GM19455 (cell line): ENCODE data around the gene LRCH1.

Source experiments
- ATAC-seq: cut with Tn5 transposase; IDR thresholded peaks from one replicate; pipeline ENCODE4 v1.9.1; 2021; ENCODE audit not compliant: unreplicated experiment

The LRCH1 gene

DNA sequence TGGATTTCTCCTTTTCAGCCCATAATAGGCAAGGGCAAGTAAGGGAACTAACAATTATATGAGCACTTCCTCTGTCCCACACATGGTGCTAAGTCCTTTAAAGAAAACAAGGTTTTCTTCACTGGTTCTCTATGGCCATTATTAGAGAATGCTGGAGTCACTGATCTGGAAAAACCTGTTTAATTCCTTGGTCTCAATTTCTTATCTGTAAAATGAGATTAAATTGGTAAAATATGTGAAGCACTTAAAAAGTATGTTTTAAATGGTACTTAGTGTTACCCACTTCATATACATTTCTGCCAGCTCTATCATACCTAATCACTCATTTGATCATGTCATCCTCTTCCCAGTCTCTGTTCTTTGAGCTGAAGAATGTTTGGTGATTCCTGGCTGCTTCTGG is 39.4 kb downstream of the LRCH1 start:
- no peak for ATAC-seq

- no peak for ATAC-seq
These were observed 40.4 kb downstream of the LRCH1 start for GRCh38 chr13:46593398-46593797.

GRCh38 chr13:46594374-46595078 is 41.6 kb downstream of the LRCH1 start:
- ATAC-seq = no peak

DNA sequence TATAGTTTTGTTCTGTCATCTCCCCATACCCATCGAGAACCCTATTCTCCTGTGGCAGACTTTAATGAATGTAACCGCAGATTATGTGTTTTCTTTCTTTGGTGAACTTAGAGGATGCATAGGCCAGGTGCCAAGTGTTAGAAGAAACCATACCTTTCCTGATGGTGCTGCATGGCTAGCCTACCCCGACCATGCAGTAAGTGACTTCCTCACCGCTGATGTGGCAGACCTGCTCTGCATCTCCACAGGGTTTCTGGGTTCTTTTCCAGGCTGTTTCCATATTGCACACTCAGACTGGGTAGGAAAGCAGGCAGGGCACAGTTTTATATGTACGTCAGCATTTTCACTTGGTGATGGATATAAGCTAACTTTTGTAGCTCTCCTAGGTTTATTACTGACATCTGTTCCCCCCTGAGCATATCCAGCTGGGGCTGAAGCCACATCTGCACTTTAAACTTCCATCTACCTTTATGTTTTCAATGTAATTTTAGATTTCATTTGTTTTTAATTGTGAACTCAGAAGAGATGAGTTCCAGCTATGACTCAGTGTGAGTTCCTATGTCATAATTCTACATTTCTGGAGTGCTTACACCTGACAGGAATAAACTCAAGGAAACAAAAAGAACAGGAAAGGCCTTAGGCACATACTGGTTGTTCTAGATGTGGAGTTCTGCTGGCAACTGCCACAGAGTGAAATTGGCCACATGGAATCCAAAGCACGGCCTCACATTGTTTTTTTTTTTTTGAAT is 42.3 kb downstream of the LRCH1 start:
- no peak for ATAC-seq

GRCh38 chr13:46595885-46596275 is 42.9 kb downstream of the LRCH1 start:
- no peak for ATAC-seq

- no peak for ATAC-seq
These were observed 43.5 kb downstream of the LRCH1 start for GRCh38 chr13:46596466-46596865.

- ATAC-seq = no peak
These were observed 45.3 kb downstream of the LRCH1 start for GRCh38 chr13:46598140-46598819.

GRCh38 chr13:46598820-46599180 is 45.8 kb downstream of the LRCH1 start:
- no peak for ATAC-seq

DNA sequence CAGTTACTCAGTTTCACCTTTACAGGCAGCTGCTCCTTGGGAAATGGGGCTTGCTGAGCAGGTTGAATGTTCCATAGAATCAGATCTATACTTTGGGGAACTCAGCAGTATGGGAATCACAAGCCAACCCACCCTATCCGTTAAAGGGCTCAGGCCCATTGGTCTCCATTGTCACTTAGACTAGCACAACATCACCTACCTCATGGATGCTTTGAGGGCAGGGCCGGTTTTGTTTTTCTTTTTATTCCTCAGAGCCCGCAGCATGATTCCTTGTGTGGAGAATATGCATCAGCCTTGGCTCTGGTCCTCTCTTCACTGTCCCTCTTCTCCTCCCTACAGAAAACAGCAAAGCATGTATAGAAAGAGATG is 48.0 kb downstream of the LRCH1 start:
- no peak for ATAC-seq

DNA sequence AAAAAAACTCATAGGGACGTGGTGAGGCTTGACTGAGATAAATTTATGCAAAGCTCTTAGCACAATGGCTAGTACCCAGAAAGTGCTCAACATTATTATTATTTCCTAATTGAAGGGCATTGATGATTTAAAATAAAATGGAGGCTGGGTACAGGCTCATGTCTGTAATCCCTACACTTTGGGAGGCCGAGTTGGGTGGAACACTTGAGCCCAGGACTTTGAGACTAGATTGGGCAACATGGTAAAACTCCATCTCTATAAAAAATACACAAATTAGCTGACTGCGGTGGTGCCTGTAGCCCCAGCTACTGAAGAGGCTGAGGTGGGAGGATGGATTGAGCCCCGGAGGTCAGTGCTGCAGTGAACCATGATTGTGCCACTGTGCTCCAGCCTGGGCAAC is 49.6 kb downstream of the LRCH1 start:
- ATAC-seq = no peak

DNA sequence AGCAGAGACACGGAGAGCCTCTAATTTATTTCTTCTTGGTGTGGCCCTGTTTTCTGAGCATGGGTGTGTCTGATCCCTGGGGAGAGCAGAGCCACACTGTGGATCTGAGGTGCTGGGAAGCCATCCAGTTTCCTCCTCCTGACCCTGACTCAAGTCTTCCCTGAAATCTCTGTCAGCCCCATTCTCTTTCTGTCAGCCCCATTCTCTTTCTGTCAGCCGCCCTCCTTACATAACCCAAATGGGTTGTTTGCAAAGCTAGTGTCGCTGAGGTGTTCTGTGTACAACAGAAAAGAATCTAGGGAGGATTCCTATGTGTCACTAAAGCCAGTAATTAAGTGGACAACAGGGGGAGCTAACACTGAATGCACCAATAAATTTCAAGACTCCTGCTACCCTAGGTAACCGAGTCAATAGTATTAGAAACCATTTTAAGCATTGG is 50.2 kb downstream of the LRCH1 start:
- no peak for ATAC-seq

DNA sequence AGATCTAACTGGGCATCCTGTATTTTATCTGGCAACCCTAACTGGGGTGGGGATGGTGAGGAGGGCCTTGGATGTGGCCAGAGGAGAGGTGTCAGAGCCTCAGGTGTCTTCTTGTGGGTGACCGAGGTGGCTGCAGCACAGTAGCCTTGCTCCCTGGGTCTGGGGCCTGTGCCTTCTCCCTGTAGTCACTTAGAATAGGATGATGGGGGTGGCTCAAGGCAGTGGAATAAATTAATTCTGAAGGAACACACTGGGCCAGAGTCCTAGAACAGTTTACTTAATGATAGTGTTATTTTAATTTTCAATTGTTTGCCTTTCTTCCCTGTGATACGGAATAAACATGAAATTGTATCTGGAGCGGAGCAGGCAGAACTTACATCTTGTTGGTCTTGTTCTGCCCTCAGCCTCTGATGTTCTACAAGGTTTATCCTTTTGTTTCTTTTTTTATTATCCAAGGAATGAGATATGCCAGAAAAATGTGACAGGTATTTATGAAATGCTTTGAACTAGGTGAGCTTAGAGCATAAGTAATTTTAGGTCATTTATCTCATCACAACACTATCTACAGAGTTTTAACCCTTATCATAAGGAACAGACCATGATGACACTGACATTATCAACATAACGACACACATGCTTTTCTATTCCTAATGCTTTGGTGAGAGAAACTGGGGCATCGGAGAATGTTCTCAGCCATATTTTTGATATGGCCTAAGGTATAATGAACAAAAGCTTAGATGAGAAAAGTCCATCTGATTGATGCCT is 51.4 kb downstream of the LRCH1 start:
- no peak for ATAC-seq

- ATAC-seq = no peak
These were observed 52.3 kb downstream of the LRCH1 start for GRCh38 chr13:46605076-46605824.

- ATAC-seq = no peak
These were observed 53.0 kb downstream of the LRCH1 start for GRCh38 chr13:46605825-46606554.

GRCh38 chr13:46606970-46607369 is 54.0 kb downstream of the LRCH1 start:
- no peak for ATAC-seq

GRCh38 chr13:46607768-46608564 is 55.0 kb downstream of the LRCH1 start:
- ATAC-seq = no peak

DNA sequence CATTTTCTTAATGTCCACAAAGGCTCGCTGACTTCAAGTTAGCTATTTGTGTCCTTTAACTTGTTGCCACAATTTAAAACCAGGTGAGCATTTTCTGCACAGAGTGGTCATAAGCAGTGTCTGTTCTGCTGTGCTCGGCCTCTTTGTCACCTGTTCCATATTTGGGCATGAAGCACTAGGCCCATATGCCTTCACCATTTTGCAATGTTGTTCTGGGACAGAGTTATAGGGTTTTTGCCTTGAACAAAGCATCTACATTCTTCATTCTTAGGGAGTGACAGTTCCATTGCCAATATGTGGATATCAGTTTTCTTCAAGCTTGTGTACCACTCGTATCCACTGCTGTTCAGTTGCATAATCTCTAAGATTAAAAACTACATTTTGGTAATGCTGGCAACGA is 56.1 kb downstream of the LRCH1 start:
- ATAC-seq = no peak

DNA sequence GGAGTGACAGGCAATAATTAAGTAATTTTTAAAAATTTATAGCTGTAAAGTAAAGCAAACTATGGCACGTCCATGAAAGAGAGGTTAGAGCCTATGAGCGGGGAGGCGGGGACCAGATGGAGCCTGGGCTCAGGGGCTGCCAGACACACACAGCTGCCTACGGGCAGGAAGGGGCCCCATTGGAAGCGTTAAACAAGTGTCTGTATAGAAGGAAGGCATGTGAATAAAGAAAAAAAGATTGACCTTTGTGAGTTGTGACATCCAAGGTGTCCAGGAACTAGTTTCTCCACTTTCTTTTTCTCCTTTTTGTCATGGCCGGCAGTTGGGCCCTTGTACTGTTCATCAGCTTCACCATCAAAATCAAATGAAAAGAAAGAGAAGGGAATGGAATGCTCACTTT is 56.8 kb downstream of the LRCH1 start:
- ATAC-seq = no peak

- ATAC-seq = no peak
These were observed 59.3 kb downstream of the LRCH1 start for GRCh38 chr13:46612267-46612666.
